T-helper 1 cell treated with Interleukin-12 subunit alpha and Interleukin-12 subunit beta and Interleukin-4 antibody, amounts not matched to agents 30 ng/mL and 1 ng/mL, for 36 hours (primary cell): ENCODE data around the gene SYNGR4. TPM values are rescaled to one million over a fixed set of nuclear protein-coding genes. Genes with fewer than 3 reads are reported as not detected.

ENCODE experiments used
- intact Hi-C: fragments of 100-400 bp; cut with micrococcal nuclease; formaldehyde crosslinking; loops from one replicate; pipeline ENCODE4 v1.15.1; 2024
- total RNA-seq: library from RNA; stranded (reverse); gene quantifications from 2 replicates; pipeline ENCODE4 v1.2.3, GENCODE V29; 2022

Gene SYNGR4
- total RNA-seq, 1 donor from 2014 or later = not detected

DNA sequence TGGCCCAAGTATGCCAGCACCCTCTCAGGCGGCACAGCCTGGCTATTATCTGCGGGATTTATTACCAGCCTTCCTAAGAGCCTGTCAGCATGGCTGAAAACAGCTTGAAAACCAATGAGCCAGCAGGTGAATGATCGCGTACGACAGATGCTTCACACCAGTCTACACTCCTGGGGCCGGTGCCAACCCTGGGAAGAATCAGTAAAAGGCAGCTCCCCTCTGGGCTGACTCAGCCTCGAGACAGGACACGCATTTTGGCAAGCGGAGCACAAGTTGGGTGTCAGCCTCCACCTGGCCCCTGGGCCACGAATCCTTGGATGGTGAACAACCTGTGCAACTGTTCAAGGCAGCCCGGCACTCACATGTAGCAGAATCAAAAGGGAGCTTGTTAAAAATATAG, 23.2 kb upstream of the SYNGR4 start:
- intact Hi-C loops = no loop called here

- intact Hi-C loops = no loop called here
Measured at GRCh38 chr19:48341515-48342413, 22.4 kb upstream of the SYNGR4 start.

DNA sequence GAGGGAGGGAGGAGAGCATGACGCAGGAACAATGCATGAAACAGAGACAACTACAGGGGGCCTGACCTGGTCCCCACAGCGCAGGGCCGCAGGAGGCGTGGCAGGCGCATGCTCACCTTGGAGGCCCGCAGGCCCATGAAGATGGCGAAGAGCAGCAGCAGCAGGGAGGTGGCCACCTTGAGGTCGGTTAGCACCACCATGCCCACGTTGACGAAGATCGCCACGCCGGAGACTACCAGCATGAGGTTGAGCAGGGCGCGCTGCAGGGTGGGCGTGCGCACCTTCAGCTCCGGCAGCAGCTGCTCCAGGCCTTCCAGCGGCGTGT, 21.8 kb upstream of the SYNGR4 start:
- intact Hi-C loops = no loop called here

GRCh38 chr19:48342841-48343540, 21.2 kb upstream of the SYNGR4 start:
- intact Hi-C loops = no loop called here

DNA sequence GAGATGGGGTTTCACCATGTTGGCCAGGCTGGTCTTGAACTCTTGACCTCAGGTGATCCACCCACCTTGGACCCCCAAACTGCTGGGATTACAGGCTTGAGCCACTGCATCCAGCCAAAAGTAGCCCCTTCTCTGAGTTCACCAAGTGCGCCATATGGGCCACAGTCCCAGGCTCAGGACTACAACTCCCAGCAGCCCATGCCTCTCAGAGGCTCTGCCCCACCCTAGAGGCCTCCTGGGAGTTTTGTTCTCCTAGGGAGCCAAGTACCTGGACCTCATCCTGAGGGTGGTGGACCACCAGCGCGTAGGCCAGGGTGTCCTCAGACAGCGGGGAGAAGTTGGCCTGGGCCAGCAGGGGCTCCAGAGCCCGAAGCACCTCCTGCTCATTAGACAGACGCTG, 19.3 kb upstream of the SYNGR4 start:
- intact Hi-C loops = no loop called here

GRCh38 chr19:48346191-48346590, 18.0 kb upstream of the SYNGR4 start:
- intact Hi-C loops = no loop called here

- intact Hi-C loops = no loop called here
Measured at GRCh38 chr19:48348045-48348444, 16.1 kb upstream of the SYNGR4 start.

DNA sequence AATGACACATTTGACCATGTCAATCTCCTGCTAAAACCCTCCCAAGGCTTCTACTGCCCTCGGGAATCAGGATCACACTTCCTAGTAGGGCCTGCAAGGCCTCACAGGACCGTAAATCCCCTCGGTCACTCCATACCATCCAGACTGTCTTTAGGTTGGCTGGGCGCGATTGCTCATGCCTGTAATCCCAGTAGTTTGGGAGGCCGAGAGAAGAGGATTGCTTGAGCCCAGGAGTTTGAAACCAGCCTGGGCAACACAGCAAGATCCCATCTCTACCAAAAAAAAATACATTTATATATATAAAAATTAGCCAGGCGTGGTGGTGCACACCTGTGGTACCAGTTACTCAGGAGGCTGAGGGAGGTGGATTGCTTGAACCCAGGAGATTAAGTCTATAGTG, 15.4 kb upstream of the SYNGR4 start:
- intact Hi-C loops = no loop called here

GRCh38 chr19:48350856-48351255, 13.3 kb upstream of the SYNGR4 start:
- intact Hi-C loops = loop anchor here (1.0 to 2.0 kb wide), 4 partner anchors 16 to 233 kb away; a partner anchor contains a TSS

DNA sequence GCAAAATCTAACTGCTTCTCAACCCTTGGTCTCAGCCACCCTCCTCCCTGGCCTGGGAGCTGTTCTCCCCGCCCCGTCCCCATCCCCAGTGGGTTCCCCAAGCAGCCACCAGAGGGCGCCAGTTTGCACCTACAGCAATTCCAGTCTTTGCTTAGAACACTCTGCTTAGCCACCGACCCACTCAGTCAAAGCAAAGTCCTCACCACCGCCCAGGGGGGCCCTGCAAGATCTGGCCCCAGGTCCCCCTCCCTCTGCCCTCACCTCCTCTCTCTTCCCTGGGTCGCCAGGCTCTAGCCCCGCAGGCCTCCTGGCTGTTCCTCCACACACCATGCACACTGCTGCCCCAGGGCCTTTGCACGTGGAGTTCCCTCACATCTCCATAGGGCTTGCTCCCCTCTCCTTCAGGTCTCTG, 12.8 kb upstream of the SYNGR4 start:
- intact Hi-C loops = loop anchor here (1.0 to 2.0 kb wide), 4 partner anchors 17 to 233 kb away; a partner anchor contains a TSS

- intact Hi-C loops = no loop called here
Measured at GRCh38 chr19:48353677-48354076, 10.5 kb upstream of the SYNGR4 start.

GRCh38 chr19:48354332-48354992, 9.7 kb upstream of the SYNGR4 start:
- intact Hi-C loops = no loop called here

DNA sequence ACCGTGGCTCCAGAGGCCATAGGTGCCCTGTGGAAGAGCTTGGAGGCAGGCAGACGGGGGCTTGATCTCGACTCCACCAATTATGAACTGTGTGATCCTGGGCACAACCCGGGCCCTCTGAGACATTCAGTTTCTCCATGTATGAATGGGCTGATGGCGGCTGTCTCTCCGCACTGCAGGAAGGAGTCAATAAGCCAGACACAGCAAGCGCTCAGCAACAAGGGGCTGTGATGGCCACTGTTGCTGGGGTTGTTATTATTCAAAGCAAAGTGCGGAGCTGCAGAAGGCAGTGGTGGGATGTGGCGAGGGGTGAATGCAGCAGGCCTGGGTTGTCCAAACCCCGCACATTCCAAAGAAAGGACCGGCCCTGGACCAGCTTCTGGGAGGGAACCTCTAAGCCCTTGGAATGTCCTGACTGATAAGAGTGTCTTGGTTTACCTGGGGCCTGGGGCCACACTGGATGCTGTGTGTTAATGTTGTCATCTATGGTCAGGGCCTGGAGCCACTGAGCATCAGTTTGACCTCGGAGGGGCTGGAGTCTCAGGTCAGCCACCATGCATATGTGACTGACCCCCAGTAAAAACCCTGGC, 8.7 kb upstream of the SYNGR4 start:
- intact Hi-C loops = no loop called here

DNA sequence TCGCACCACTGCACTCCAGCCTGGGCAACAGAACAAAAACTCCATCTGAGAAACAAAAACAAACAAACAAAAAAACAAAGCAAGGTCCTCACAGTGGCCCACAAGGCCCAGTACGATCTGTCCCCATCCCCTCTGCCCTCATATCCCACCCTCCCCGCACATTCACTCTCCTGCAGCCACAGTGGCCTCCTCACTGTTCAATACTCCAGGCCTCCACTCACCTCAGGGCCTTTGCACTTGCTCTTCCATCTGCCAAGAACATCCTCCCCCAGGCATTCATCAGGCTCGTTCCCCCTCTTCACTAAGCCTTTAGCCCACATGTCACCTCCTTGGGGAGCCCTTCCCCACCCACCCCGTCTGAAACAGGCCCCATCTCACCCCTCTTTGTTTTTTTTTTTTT, 5.0 kb upstream of the SYNGR4 start:
- intact Hi-C loops = no loop called here

- intact Hi-C loops = loop anchor here (2.0 to 5.0 kb wide), 2 partner anchors 1087 to 1325 kb away; partner anchors contain the start of gene INAFM1
Measured at GRCh38 chr19:48361912-48362311, 2.3 kb upstream of the SYNGR4 start.

DNA sequence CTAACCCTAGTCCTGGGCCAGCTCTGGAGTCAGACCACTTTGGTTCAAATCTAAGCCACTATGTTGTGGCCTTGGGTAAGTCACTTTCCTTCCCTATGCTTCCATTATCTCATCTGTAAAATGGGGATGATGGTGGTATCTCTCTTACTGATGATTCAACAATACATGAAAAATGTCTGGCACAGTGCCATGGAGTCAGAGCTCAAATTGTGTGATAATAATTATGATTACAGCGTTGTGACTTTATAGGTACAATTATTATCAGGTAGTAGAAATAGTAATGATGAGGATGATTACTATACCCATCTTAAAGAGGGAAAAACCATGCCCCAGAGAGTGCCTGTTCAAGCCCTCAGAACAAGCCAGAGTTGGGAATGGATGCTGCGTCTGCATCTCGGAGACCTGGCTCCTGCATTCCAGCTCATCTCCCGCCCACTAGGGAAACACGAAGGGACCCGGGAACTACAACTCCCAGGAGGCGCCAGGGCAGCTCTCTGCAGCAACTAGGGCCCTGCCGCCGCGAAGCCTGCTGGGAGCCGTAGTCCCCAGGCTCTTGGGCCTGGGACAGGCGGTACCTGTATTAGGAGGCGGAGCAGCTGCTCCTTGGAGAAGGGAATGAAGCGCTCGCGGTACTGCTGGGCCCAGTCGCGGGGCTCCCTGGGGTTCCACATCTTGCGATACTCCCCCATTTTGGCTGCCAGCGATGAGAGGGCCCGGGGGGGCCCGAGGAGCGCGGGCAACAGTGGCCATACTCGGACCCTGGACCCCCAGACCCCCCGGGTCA, 1.3 kb upstream of the SYNGR4 start:
- intact Hi-C loops = loop anchor here (1.0 to 5.0 kb wide), 10 partner anchors 33 to 1326 kb away; partner anchors contain the start of genes CARD8, DHX34, INAFM1 and RPL18

DNA sequence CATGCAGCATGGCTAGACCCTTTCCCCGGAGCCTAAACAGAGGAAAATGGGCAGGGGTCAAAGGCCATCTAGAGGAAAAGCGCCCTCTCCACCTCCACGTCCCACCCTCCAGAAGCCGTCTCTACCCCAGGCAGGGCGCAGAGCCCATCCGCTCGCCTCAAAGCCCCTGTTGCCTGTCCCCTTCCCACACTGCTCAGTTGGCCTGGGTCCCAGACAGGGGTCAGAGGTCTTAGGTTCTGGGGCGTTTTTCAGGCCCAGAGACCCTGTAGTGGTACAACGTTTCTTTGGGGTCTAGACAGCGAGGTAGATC, 712 bp upstream of the SYNGR4 start:
- intact Hi-C loops = loop anchor here (1.0 to 5.0 kb wide), 10 partner anchors 33 to 1326 kb away; partner anchors contain the start of genes CARD8, DHX34, INAFM1 and RPL18

- intact Hi-C loops = loop anchor here (1.0 to 5.0 kb wide), 13 partner anchors 27 to 1327 kb away; partner anchors contain the start of genes CYTH2, GRWD1, KDELR1 and LIG1
Measured at GRCh38 chr19:48364598-48365348, 606 bp downstream of the SYNGR4 start.

DNA sequence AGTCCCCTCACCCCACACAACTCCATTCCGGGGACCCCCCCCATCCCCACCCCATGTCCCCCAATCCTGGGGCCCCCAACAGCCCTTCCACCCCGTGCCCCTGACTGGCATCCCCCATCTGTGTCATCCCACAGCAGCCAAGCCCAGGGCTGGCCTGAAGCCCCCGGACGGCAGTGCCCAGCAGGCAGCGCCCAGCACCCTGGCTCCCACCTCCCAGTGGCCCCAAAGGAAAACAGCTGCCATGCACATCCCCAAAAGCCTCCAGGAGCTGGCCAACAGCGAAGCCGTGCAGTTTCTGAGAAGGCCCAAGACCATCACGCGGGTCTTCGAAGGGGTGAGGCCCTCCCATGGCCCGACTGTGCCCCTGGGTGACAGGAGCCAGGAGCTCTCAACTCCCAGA, 1.4 kb downstream of the SYNGR4 start:
- intact Hi-C loops = no loop called here

- intact Hi-C loops = no loop called here
Measured at GRCh38 chr19:48367855-48368254, 3.7 kb downstream of the SYNGR4 start.
